ENCODE measurements around the gene COL1A1. TPM values are rescaled to one million over a fixed set of nuclear protein-coding genes. Genes with fewer than 3 reads are reported as not detected.

Gene COL1A1
- total and polyA plus RNA-seq, 2 of the 13 experiments (the other 11 are each of a cell fraction or from before 2014, with no cell fraction given): 0.05 TPM; not detected in 1

DNA sequence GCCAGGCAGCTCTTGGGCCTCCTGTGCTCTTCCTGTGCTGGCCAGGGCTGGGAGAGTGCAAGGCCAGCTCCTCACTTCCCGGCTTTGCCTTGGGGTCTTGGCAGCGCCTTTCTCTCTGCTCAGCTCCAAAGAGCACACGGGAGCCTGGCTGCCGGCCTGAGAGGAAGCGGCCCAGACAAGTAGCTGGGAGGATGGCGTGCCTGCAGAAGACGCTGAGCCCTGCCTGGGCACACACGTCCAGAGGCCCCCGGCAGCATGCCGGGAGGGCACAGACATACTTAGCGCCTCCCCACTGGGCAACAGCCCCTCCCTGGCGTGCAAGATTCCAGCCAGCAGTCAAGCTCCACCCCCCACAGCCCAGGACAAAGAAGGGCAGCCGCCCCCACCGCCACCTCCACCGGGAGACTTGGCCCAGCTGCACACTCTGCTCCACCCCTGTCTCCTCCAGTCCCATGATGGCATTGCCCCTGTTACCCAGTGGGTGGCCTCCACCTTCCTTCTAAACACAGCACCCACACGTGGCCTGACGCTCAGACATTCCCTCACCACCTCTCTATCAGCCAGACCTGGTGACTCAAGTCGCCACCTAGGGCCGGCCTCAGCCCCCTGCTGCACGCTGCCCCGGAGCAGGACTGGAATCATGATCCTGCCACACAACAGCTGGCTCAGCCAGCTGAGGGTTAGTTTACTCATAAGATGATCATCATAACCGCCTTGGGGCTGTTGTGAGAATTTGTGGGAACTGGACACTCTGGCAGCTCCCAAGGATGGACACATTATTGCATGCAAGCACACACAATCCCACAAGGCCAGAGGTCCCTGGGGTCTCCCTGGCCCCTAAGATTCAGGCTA, 23.2 kb downstream of the COL1A1 start (continued):
- TF ChIP-seq, protein P1, sequence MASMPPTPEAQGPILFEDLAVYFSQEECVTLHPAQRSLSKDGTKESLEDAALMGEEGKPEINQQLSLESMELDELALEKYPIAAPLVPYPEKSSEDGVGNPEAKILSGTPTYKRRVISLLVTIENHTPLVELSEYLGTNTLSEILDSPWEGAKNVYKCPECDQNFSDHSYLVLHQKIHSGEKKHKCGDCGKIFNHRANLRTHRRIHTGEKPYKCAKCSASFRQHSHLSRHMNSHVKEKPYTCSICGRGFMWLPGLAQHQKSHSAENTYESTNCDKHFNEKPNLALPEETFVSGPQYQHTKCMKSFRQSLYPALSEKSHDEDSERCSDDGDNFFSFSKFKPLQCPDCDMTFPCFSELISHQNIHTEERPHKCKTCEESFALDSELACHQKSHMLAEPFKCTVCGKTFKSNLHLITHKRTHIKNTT (CRISPR knock-in tag; IDR thresholded peaks at IDR 0.05): no peak
- TF ChIP-seq NR1H2 (CRISPR knock-in tag; IDR thresholded peaks at IDR 0.05; ENCODE audit: borderline replicate concordance, low read depth) (no peak), IKZF1 (IDR thresholded peaks at IDR 0.05) (no peak), ZFP82 (CRISPR knock-in tag; IDR thresholded peaks at IDR 0.05; ENCODE audit: borderline replicate concordance) (no peak), IRF2 (CRISPR knock-in tag; IDR thresholded peaks at IDR 0.05) (0 out of 2 replicates have a peak, but pooled peaks have one; percentile 53), ZFP36 (IDR thresholded peaks at IDR 0.05; ENCODE audit: borderline replicate concordance, low read depth, low read length, partially characterized antibody) (no peak), ZNF225 (CRISPR knock-in tag; IDR thresholded peaks at IDR 0.05) (0 out of 2 replicates have a peak, but pooled peaks have one; percentile 29), ZNF761 (CRISPR knock-in tag; conservative IDR thresholded peaks at IDR 0.05) (no peak), KLF11 (CRISPR knock-in tag; IDR thresholded peaks at IDR 0.05) (0 out of 2 replicates have a peak, but pooled peaks have one; percentile 43), HMG20B (CRISPR knock-in tag; conservative IDR thresholded peaks at IDR 0.05) (no peak), TOE1 (CRISPR knock-in tag; IDR thresholded peaks at IDR 0.05) (no peak), ZNF30 (CRISPR knock-in tag; IDR thresholded peaks at IDR 0.05) (no peak)
- TF ChIP-seq, protein P2, sequence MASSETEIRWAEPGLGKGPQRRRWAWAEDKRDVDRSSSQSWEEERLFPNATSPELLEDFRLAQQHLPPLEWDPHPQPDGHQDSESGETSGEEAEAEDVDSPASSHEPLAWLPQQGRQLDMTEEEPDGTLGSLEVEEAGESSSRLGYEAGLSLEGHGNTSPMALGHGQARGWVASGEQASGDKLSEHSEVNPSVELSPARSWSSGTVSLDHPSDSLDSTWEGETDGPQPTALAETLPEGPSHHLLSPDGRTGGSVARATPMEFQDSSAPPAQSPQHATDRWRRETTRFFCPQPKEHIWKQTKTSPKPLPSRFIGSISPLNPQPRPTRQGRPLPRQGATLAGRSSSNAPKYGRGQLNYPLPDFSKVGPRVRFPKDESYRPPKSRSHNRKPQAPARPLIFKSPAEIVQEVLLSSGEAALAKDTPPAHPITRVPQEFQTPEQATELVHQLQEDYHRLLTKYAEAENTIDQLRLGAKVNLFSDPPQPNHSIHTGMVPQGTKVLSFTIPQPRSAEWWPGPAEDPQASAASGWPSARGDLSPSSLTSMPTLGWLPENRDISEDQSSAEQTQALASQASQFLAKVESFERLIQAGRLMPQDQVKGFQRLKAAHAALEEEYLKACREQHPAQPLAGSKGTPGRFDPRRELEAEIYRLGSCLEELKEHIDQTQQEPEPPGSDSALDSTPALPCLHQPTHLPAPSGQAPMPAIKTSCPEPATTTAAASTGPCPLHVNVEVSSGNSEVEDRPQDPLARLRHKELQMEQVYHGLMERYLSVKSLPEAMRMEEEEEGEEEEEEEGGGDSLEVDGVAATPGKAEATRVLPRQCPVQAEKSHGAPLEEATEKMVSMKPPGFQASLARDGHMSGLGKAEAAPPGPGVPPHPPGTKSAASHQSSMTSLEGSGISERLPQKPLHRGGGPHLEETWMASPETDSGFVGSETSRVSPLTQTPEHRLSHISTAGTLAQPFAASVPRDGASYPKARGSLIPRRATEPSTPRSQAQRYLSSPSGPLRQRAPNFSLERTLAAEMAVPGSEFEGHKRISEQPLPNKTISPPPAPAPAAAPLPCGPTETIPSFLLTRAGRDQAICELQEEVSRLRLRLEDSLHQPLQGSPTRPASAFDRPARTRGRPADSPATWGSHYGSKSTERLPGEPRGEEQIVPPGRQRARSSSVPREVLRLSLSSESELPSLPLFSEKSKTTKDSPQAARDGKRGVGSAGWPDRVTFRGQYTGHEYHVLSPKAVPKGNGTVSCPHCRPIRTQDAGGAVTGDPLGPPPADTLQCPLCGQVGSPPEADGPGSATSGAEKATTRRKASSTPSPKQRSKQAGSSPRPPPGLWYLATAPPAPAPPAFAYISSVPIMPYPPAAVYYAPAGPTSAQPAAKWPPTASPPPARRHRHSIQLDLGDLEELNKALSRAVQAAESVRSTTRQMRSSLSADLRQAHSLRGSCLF (CRISPR knock-in tag; IDR thresholded peaks at IDR 0.05; ENCODE audit: borderline replicate concordance): no peak
- TF ChIP-seq, protein P3, sequence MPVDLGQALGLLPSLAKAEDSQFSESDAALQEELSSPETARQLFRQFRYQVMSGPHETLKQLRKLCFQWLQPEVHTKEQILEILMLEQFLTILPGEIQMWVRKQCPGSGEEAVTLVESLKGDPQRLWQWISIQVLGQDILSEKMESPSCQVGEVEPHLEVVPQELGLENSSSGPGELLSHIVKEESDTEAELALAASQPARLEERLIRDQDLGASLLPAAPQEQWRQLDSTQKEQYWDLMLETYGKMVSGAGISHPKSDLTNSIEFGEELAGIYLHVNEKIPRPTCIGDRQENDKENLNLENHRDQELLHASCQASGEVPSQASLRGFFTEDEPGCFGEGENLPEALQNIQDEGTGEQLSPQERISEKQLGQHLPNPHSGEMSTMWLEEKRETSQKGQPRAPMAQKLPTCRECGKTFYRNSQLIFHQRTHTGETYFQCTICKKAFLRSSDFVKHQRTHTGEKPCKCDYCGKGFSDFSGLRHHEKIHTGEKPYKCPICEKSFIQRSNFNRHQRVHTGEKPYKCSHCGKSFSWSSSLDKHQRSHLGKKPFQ (CRISPR knock-in tag; IDR thresholded peaks at IDR 0.05; ENCODE audit: insufficient replicate concordance): no peak
- TF ChIP-seq, protein P4, sequence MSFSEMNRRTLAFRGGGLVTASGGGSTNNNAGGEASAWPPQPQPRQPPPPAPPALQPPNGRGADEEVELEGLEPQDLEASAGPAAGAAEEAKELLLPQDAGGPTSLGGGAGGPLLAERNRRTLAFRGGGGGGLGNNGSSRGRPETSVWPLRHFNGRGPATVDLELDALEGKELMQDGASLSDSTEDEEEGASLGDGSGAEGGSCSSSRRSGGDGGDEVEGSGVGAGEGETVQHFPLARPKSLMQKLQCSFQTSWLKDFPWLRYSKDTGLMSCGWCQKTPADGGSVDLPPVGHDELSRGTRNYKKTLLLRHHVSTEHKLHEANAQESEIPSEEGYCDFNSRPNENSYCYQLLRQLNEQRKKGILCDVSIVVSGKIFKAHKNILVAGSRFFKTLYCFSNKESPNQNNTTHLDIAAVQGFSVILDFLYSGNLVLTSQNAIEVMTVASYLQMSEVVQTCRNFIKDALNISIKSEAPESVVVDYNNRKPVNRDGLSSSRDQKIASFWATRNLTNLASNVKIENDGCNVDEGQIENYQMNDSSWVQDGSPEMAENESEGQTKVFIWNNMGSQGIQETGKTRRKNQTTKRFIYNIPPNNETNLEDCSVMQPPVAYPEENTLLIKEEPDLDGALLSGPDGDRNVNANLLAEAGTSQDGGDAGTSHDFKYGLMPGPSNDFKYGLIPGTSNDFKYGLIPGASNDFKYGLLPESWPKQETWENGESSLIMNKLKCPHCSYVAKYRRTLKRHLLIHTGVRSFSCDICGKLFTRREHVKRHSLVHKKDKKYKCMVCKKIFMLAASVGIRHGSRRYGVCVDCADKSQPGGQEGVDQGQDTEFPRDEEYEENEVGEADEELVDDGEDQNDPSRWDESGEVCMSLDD (CRISPR knock-in tag; IDR thresholded peaks at IDR 0.05; ENCODE audit: borderline replicate concordance): no peak
- TF ChIP-seq, protein P5, sequence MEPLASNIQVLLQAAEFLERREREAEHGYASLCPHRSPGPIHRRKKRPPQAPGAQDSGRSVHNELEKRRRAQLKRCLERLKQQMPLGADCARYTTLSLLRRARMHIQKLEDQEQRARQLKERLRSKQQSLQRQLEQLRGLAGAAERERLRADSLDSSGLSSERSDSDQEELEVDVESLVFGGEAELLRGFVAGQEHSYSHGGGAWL (CRISPR knock-in tag; IDR thresholded peaks at IDR 0.05): peak; percentile 56; the same call in 1 of the 2 replicates
- TF ChIP-seq, protein P6, sequence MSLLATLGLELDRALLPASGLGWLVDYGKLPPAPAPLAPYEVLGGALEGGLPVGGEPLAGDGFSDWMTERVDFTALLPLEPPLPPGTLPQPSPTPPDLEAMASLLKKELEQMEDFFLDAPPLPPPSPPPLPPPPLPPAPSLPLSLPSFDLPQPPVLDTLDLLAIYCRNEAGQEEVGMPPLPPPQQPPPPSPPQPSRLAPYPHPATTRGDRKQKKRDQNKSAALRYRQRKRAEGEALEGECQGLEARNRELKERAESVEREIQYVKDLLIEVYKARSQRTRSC (CRISPR knock-in tag; IDR thresholded peaks at IDR 0.05; ENCODE audit: low read depth): no peak
